Stimulated activated CD4-positive, alpha-beta T cell treated with anti-CD3 and anti-CD28 coated beads, Interleukin-1b, Interleukin-23, amount 100 ng/mL, for 4 hours (primary cell): Measurements from ENCODE around the gene ACTL7A.
"Not testable (repeated sequence)": the region's sequence is repeated elsewhere in the genome, so short reads cannot be mapped to it uniquely, and the experiment has no call there.

Source experiments
- DNase-seq, 2 donors: peaks; one replicate each; pipeline ENCODE4 v3.0.0-alpha.2; 2020; ENCODE audit warnings: low read depth in 2 of 2

The ACTL7A gene

DNA sequence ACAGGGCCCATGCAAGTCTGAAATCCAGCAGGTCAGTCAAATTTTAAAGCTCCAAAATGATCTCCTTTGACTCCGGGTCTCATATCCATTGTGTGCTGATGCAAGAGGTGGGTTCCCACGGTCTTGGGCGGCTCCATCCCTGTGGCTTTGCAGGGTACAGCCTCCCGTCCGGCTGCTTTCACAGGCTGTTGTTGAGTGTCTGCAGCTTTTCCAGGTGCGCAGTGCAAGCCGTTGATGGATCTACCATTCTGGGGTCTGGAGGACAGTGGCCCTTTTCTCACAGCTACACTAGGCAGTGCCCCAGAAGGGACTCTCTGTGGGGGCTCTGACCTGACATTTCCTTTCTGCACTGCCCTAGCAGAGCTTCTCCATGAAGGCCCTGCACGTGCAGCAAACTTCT, 13.8 kb upstream of the ACTL7A start:
- not testable (repeated sequence) for DNase-seq

DNA sequence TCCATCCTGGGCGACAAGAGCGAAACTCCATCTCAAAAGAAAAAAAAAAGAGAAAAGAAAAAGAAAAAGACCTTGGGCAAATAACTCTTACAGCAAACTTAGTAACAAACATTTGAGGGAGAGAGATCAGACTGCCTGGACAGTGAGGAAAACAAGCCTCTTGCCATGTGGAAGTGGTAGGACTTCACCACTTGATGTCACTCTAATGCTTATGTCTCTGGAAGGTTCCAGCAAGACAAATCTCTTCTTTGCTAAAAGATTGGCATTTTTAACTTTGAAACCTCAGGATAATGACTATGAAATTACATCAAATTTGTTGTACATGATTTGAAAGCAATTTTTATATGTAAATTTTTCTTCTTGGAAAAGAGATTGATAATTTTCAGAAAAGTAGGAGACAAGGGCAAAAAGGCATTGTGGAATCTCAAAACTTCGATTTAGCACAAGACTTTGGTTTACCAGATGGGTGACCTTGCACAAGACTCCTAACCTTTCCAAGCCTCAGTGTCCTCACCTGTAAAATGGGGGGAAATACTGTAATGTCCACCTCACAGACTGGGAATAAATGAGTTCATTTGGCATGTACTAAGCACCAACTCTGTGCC, 11.7 kb upstream of the ACTL7A start:
- no peak for DNase-seq

GRCh38 chr9:108851138-108851537, 10.9 kb upstream of the ACTL7A start:
- DNase-seq, result no peak

DNA sequence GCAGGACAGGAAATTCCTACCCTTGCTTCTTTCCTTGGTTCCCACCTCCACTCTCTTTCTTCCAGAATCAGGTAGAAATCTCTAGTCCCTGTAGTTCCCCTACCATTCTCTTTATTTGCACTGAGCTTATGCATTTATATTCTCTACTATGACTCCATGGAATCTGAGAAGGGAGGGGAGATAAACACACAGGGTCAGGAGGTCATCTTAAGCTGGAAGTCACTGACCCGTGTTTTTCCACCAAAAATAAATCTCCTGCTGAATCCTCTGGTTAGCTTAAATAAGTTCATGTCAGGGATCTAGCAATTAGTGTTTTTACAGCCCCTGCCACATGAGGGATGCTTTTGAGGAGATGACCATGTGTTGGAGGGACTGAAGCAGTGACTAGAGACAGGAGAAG, 10.0 kb upstream of the ACTL7A start:
- DNase-seq, result no peak

GRCh38 chr9:108854094-108854493, 8.0 kb upstream of the ACTL7A start:
- DNase-seq, result no peak

DNA sequence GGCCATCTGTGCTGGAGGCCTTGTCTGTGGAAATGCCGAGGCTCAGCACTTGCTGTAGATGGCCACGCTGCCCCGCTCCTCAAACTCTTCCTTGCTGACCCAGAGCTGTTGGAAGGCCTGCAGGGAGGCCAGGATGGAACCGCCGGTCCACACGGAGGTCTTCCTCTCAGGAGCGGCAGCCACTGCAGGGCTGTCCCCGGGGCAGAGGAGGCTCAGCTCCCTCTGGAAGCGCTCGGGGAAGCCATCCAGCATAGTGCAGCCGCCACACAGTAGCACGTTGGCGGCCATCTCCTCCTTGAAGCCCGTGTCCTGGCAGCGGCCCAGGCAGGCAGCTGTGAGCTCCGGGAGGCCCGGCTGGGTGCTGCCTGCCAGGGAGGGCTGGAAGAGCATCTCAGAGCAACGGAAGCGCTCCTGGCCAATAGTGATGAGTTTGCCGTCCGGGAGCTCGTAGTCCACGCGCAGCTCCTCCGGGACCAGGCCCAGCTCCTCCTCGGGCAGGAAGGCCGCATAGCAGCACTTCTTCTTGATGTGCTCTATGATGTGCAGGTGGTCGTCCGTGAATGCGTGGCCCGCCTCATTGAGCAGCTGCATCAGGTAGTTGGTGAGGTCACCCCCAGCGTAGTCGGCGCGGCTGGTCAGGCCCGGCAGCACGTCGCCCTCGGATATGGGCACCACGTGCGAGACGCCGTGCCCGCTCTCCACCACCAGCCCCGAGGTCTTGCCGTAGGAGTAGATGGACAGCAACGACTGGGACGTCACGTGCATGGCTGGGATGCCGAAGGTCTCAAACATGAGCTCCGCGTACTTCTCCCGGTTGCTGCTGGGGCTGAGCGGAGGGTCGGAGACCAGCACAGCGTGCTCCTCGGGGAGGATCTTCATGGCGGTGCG, 7.2 kb upstream of the ACTL7A start:
- no peak for DNase-seq

GRCh38 chr9:108855529-108855886, 6.6 kb upstream of the ACTL7A start:
- DNase-seq, result no peak

DNA sequence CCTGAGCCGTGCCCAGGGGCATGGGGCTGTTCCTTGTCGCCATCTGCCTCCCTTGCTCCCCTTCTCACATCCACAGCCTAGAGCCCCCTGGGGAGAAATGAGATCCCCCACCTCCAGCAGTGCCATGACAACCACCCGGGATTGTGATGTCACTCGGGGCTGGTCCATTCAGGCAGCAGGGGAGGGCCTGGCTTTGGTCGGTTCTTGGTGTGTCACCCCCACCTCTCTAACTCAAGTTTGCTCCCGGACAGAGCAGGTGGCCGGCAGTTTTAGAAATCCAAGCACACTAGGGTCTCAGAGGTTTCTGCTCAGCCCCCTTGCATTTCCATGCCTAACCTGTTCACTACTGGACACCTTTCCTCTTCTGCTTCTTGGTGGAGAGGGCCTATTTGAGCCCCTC, 6.2 kb upstream of the ACTL7A start, which contains the start of gene ACTL7B:
TSS of gene ACTL7B (minus strand) at position 99 of the 400 bp plus-strand sequence. CDS start at position 43, 56 bp downstream.
- no peak for DNase-seq

GRCh38 chr9:108857572-108857971, 4.5 kb upstream of the ACTL7A start:
- DNase-seq, result no peak

GRCh38 chr9:108859459-108860114, 2.5 kb upstream of the ACTL7A start:
- DNase-seq, result no peak

- DNase-seq, result no peak
Measured at GRCh38 chr9:108860354-108860753, 1.7 kb upstream of the ACTL7A start.

GRCh38 chr9:108860764-108861163, 1.3 kb upstream of the ACTL7A start:
- no peak for DNase-seq

DNA sequence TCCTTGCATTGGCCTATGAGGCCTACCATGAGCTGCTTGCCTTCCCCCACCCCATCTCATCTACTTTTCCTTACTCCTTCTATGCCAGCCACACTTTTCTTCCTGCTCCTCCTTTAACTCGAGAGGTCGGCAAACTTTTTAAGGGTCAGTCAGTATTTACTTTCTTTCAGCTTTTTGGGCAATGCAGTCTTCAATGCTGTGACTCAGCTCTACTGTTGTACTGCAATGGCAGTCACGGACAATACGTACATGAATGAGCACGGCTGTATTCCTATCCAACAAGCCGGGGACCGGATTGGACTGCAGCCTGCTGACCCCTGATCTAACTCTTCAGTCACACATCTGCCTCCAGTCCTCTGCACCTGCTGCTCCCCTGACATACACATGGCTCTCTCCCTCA, 602 bp upstream of the ACTL7A start:
- no peak for DNase-seq

DNA sequence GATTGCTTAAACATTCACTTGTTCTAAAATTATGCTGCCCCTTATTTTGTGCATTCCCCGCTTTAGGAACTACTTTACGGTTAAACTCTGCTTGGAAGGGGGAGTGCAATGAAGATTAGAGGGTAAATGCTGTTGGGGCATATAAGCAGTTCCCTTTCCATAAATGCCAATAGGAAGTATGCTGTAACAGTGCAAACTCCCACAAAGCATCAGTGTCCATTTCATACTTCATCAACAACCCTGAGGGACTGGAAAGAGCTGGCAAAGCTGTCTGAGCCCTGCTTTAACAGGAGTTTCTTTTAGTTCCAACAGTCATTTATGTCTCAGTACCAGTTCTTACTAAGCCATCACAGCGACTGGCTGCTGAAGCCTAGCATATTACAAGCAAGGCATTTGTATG, 1.8 kb downstream of the ACTL7A start:
- DNase-seq, result no peak

DNA sequence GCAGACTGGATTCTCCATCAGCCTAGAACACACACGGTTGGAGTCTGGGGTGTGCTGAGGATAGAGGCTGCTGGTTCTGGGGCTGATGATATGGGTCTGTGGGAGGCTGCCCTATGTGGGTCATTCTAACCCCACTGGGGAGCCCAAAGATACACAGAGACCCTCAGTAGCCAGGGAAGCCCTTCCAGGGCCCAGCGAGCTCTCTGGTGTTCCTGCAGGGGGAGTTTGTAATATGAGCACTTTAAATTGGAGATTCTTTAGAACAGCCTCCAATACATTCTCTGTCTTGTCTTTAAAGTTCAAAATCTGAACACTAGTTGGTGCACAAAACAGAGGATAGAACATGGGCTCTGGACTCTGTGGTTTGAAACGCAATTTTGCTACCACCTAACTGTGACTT, 2.4 kb downstream of the ACTL7A start:
- DNase-seq, result no peak

DNA sequence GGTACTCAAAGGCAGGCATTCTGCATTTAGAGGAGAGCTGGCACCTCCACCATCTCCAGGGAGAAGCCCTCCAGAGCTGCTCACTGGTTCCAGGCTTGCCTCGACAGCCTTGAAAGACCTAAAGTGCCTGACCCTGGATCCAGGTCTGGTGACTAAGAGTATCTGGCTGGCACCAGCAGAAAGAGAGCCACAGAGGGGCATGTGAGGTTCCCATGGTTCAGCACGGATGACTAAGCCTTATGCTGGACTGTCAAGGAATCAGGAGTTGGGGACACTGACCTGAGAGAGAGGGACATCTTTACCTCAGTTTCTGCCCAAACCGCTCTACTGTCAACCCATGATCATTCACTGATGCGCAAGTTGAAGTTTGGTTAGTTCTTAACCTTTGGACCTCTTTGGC, 3.0 kb downstream of the ACTL7A start:
- no peak for DNase-seq

- no peak for DNase-seq
Measured at GRCh38 chr9:108866001-108866420, 3.9 kb downstream of the ACTL7A start.

- no peak for DNase-seq
Measured at GRCh38 chr9:108867116-108867515, 5.0 kb downstream of the ACTL7A start.

- no peak for DNase-seq
Measured at GRCh38 chr9:108867829-108868228, 5.8 kb downstream of the ACTL7A start.

- no peak for DNase-seq
Measured at GRCh38 chr9:108869092-108869725, 7.1 kb downstream of the ACTL7A start.

- no peak for DNase-seq
Measured at GRCh38 chr9:108874058-108874788, 12.2 kb downstream of the ACTL7A start.

- no peak for DNase-seq
Measured at GRCh38 chr9:108876425-108876824, 14.4 kb downstream of the ACTL7A start.
